Hepatocyte (in vitro differentiated cells): ENCODE measurements around the gene COX19.

ENCODE experiments used
- EZH2 ChIP-seq: fragments of 200-600 bp; sonication (generic); IDR thresholded peaks from 2 replicates; pipeline ENCODE4 v1.6.1; 2016; ENCODE audit warnings: antibody characterized with exemption, mild to moderate bottlenecking, borderline replicate concordance
- EZH2phosphoT487 ChIP-seq: fragments of 200-600 bp; sonication (generic); IDR thresholded peaks from one replicate; pipeline ENCODE4 v1.6.1; 2018; ENCODE audit warnings: antibody characterized with exemption, mild to moderate bottlenecking, low read depth, moderate library complexity; ENCODE audit not compliant: unreplicated experiment, severe bottlenecking
- TF ChIP-seq, protein P1 (sequence below): fragments of 200-600 bp; sonication (generic); IDR thresholded peaks from 2 replicates; pipeline ENCODE4 v1.5.1; 2016; ENCODE audit warnings: antibody characterized with exemption, mild to moderate bottlenecking; ENCODE audit not compliant: poor library complexity

DNA sequence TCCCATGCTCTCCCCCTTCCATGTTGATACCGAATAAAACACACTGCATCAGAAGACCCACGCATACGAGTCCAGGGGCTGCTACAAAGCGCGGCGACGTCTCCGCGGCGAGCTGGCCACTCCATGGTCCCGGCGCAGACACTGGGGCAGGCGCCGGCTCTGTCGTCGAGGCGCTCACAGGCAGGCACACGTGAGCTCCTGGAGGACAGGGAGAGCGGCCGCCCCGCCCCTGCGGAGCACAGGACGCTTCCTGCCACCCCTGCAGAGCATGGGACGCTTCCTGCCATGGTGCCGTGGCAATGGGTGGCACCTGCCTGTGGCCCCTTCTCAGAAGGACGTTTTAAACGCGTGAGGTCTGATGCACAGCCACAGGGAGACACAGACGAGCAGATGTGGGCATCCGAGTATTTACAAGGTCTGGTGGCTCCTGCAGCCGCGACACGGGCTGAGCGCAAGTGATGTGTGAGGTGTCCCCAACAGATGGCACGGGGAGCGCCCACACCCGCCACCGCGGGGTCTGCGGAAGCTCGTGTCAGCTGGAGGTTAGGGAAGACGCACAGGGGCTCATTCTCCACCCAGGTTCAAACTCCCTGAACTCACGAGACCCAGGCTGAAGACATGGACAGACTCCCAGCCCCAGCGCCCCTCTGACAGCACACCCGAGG is 47.6 kb upstream of the COX19 start:
- TF ChIP-seq, protein P1, sequence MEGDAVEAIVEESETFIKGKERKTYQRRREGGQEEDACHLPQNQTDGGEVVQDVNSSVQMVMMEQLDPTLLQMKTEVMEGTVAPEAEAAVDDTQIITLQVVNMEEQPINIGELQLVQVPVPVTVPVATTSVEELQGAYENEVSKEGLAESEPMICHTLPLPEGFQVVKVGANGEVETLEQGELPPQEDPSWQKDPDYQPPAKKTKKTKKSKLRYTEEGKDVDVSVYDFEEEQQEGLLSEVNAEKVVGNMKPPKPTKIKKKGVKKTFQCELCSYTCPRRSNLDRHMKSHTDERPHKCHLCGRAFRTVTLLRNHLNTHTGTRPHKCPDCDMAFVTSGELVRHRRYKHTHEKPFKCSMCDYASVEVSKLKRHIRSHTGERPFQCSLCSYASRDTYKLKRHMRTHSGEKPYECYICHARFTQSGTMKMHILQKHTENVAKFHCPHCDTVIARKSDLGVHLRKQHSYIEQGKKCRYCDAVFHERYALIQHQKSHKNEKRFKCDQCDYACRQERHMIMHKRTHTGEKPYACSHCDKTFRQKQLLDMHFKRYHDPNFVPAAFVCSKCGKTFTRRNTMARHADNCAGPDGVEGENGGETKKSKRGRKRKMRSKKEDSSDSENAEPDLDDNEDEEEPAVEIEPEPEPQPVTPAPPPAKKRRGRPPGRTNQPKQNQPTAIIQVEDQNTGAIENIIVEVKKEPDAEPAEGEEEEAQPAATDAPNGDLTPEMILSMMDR, result no peak
- TF ChIP-seq EZH2, result no peak
- TF ChIP-seq EZH2phosphoT487, result no peak
